BE2C (cell line): ENCODE data around the gene MRPL17. TPM values are rescaled to one million over a fixed set of nuclear protein-coding genes. Genes with fewer than 3 reads are reported as not detected.

Experiments
- DNase-seq: peaks from one replicate; pipeline ENCODE4 v3.0.0-alpha.2; 2020
- H3K27me3 ChIP-seq: fragments of 250-450 bp; sonication (Bioruptor Pico); 2 replicates; pipeline ENCODE4 v1.5.1; 2020; ENCODE audit warnings: mild to moderate bottlenecking
- H3K36me3 ChIP-seq: fragments of 250-450 bp; sonication (Bioruptor Pico); 2 replicates; pipeline ENCODE4 v1.5.1; 2020; ENCODE audit warnings: mild to moderate bottlenecking
- H3K4me1 ChIP-seq: fragments of 250-450 bp; sonication (Bioruptor Pico); 2 replicates; pipeline ENCODE4 v1.5.1; 2020
- H3K4me3 ChIP-seq: 2 replicates; pipeline ENCODE4 v1.5.1; 2011; ENCODE audit warnings: low read depth, low read length
- H3K9me3 ChIP-seq: fragments of 250-450 bp; sonication (Bioruptor Pico); 2 replicates; pipeline ENCODE4 v1.5.1; 2020
- CTCF ChIP-seq: IDR thresholded peaks from 2 replicates; pipeline ENCODE4 v1.5.1; 2012; ENCODE audit warnings: mild to moderate bottlenecking, low read depth, low read length
- polyA plus RNA-seq: library from polyadenylated mRNA; unstranded; fragments of >200 nt; gene quantifications from one replicate; pipeline ENCODE4 v1.2.1, GENCODE V29; 2012; ENCODE audit warnings: low read depth, missing spikeins; ENCODE audit not compliant: insufficient read length, insufficient read depth

MRPL17 gene
- 106 TPM for polyA plus RNA-seq

GRCh38 chr11:6682936-6683861 lies at the start of gene MRPL17:
Gene MRPL17, minus strand, starts transcription at chr11:6683340. Its CDS starts 44 bp downstream, at chr11:6683296.
- no peaks in the 10 kb centered on the region for H3K9me3 ChIP-seq
- H3K27me3 ChIP-seq = no peaks in the 10 kb centered on the region
- H3K4me1 ChIP-seq = no peaks in the 10 kb centered on the region
- peaks cover 3% of the 10 kb centered on the region; the same call in 1 of the 2 replicates for H3K36me3 ChIP-seq
- TF ChIP-seq CTCF = peak; percentile 67
- H3K4me3 ChIP-seq = peak within 1 kb of the TSS; percentile 78
- peak; percentile 94 for DNase-seq

- no peak for DNase-seq
- Histone ChIP-seq H3K36me3 (no peaks in the 10 kb centered on the region), H3K27me3 (no peaks in the 10 kb centered on the region), H3K9me3 (no peaks in the 10 kb centered on the region), H3K4me1 (no peaks in the 10 kb centered on the region), H3K4me3 (no peak overlapping the region)
- TF ChIP-seq CTCF = no peak
Observed at GRCh38 chr11:6727971-6728760, 45.0 kb upstream of the MRPL17 start.

- no peaks in the 10 kb centered on the region for H3K4me1 ChIP-seq
- H3K27me3 ChIP-seq = no peaks in the 10 kb centered on the region
- H3K4me3 ChIP-seq = no peak overlapping the region
- no peaks in the 10 kb centered on the region for H3K36me3 ChIP-seq
- no peak for DNase-seq
- no peak for TF ChIP-seq CTCF
- no peaks in the 10 kb centered on the region for H3K9me3 ChIP-seq
Observed at GRCh38 chr11:6725386-6725896, 42.3 kb upstream of the MRPL17 start.

GRCh38 chr11:6724013-6724412 lies 40.9 kb upstream of the MRPL17 start:
- Histone ChIP-seq H3K4me3 (no peak overlapping the region), H3K27me3 (no peaks in the 10 kb centered on the region), H3K4me1 (no peaks in the 10 kb centered on the region), H3K9me3 (no peaks in the 10 kb centered on the region), H3K36me3 (no peaks in the 10 kb centered on the region)
- DNase-seq = no peak
- TF ChIP-seq CTCF = no peak

- H3K27me3 ChIP-seq = peaks cover 7% of the 10 kb centered on the region
- no peaks in the 10 kb centered on the region for H3K9me3 ChIP-seq
- H3K4me1 ChIP-seq = no peaks in the 10 kb centered on the region
- H3K36me3 ChIP-seq = no peaks in the 10 kb centered on the region
- H3K4me3 ChIP-seq = no peak overlapping the region
- no peak for DNase-seq
- TF ChIP-seq CTCF = no peak
Observed at GRCh38 chr11:6721343-6721742, 38.2 kb upstream of the MRPL17 start.
